ENCODE measurements around the gene DUSP15.

- TF ChIP-seq CTCF (conservative IDR thresholded peaks at IDR 0.05; ENCODE audit: low read depth, low read length) (no peak), EZH2phosphoT487 (IDR thresholded peaks at IDR 0.05; ENCODE audit: borderline replicate concordance, low read length) (no peak), EZH2 (IDR thresholded peaks at IDR 0.05; ENCODE audit: low read length, unreplicated experiment) (no peak)
These were observed 54.1 kb downstream of the DUSP15 start for GRCh38 chr20:31816221-31816620.
